KMS-11 (cell line): Measurements from ENCODE around the gene SNCB.
A peak's percentile ranks its signal among the peaks of the same experiment; 100 is the strongest.

Experiments
- H2AFZ ChIP-seq: fragments of 200-600 bp; sonication (generic); 2 replicates; pipeline ENCODE4 v1.6.1; 2016; ENCODE audit warnings: antibody characterized with exemption, mixed run types, low read depth
- H3K27ac ChIP-seq: fragments of 200-600 bp; sonication (generic); 2 replicates; pipeline ENCODE4 v1.6.1; 2016; ENCODE audit warnings: mild to moderate bottlenecking, mixed run types
- H3K27me3 ChIP-seq: fragments of 200-600 bp; sonication (generic); 2 replicates; pipeline ENCODE4 v1.6.1; 2017; ENCODE audit warnings: mild to moderate bottlenecking, low read depth, mixed run types, moderate library complexity; ENCODE audit not compliant: insufficient read depth
- H3K36me3 ChIP-seq: fragments of 200-600 bp; sonication (generic); 2 replicates; pipeline ENCODE4 v1.6.1; 2017; ENCODE audit warnings: mild to moderate bottlenecking, mixed run types; ENCODE audit not compliant: insufficient read depth
- H3K4me1 ChIP-seq: fragments of 200-600 bp; sonication (generic); 2 replicates; pipeline ENCODE4 v1.6.1; 2016; ENCODE audit warnings: mild to moderate bottlenecking, low read depth, mixed run types; ENCODE audit not compliant: poor library complexity, severe bottlenecking
- H3K4me2 ChIP-seq: fragments of 200-600 bp; sonication (generic); 2 replicates; pipeline ENCODE4 v1.7.0; 2016; ENCODE audit warnings: mild to moderate bottlenecking, mixed run types
- H3K4me3 ChIP-seq: fragments of 200-600 bp; sonication (generic); IDR thresholded peaks from 2 replicates; pipeline ENCODE4 v1.6.1; 2017; ENCODE audit warnings: low read depth, low read length, mixed read lengths; ENCODE audit not compliant: insufficient read depth
- H3K79me2 ChIP-seq: fragments of 200-600 bp; sonication (generic); 2 replicates; pipeline ENCODE4 v1.6.1; 2016; ENCODE audit warnings: low read depth, mixed run types; ENCODE audit not compliant: insufficient read depth
- H3K9ac ChIP-seq: fragments of 200-600 bp; sonication (generic); 2 replicates; pipeline ENCODE4 v1.6.1; 2016; ENCODE audit warnings: mild to moderate bottlenecking, mixed run types
- H4K20me1 ChIP-seq: fragments of 200-600 bp; sonication (generic); 2 replicates; pipeline ENCODE4 v1.6.1; 2016; ENCODE audit warnings: mild to moderate bottlenecking, mixed run types; ENCODE audit not compliant: insufficient read depth
- CTCF ChIP-seq: fragments of 200-600 bp; sonication (generic); conservative IDR thresholded peaks from 2 replicates; pipeline ENCODE4 v1.6.1; 2017; ENCODE audit warnings: low read depth, mild to moderate bottlenecking, antibody characterized with exemption, low read length, moderate library complexity, mixed read lengths

SNCB gene

GRCh38 chr5:176575488-176576422, 54.6 kb downstream of the SNCB start:
- Histone ChIP-seq H4K20me1 (no peaks in the 10 kb centered on the region), H3K27me3 (no peaks in the 10 kb centered on the region)

GRCh38 chr5:176575066-176575465, 55.3 kb downstream of the SNCB start:
- H3K4me1 ChIP-seq: peaks cover 3% of the 10 kb centered on the region
- TF ChIP-seq CTCF: no peak
- no peaks in the 10 kb centered on the region for H4K20me1 ChIP-seq
- no peaks in the 10 kb centered on the region for H3K36me3 ChIP-seq
- no peaks in the 10 kb centered on the region for H3K79me2 ChIP-seq
- H3K4me3 ChIP-seq: no peak overlapping the region
- H3K27ac ChIP-seq: no peak overlapping the region
- no peak overlapping the region for H3K9ac ChIP-seq
- H3K27me3 ChIP-seq: no peaks in the 10 kb centered on the region
- no peak overlapping the region for H3K4me2 ChIP-seq
- no peak overlapping the region for H2AFZ ChIP-seq

More at GRCh38 chr5:176575488-176576422, 54.6 kb downstream of the SNCB start:
- H3K9ac ChIP-seq: no peak overlapping the region
- H3K79me2 ChIP-seq: no peaks in the 10 kb centered on the region
- H3K4me2 ChIP-seq: no peak overlapping the region
- peaks cover 3% of the 10 kb centered on the region for H3K4me1 ChIP-seq
- H3K36me3 ChIP-seq: no peaks in the 10 kb centered on the region
- H3K4me3 ChIP-seq: no peak overlapping the region
- H3K27ac ChIP-seq: no peak overlapping the region
- no peak overlapping the region for H2AFZ ChIP-seq
- no peak for TF ChIP-seq CTCF

GRCh38 chr5:176574297-176574591, 56.1 kb downstream of the SNCB start:
- Histone ChIP-seq H3K4me3 (no peak overlapping the region), H4K20me1 (no peaks in the 10 kb centered on the region), H3K79me2 (no peaks in the 10 kb centered on the region), H3K9ac (no peak overlapping the region), H3K27me3 (no peaks in the 10 kb centered on the region), H3K27ac (no peak overlapping the region), H3K36me3 (no peaks in the 10 kb centered on the region), H3K4me1 (peaks cover 3% of the 10 kb centered on the region), H3K4me2 (no peak overlapping the region; the same call in 1 of the 2 replicates), H2AFZ (no peak overlapping the region)
- TF ChIP-seq CTCF: peak; percentile 49; the same call in 1 of the 2 replicates

- H3K9ac ChIP-seq: no peak overlapping the region
- no peaks in the 10 kb centered on the region for H3K79me2 ChIP-seq
- no peaks in the 10 kb centered on the region for H3K27me3 ChIP-seq
- no peak overlapping the region for H3K4me3 ChIP-seq
- peak overlapping the region; percentile 38; the same call in 1 of the 2 replicates for H2AFZ ChIP-seq
- H4K20me1 ChIP-seq: no peaks in the 10 kb centered on the region
- peak; percentile 76 for TF ChIP-seq CTCF
- H3K4me2 ChIP-seq: no peak overlapping the region; the same call in 1 of the 2 replicates
- peaks cover 3% of the 10 kb centered on the region for H3K4me1 ChIP-seq
- H3K27ac ChIP-seq: no peak overlapping the region
- no peaks in the 10 kb centered on the region for H3K36me3 ChIP-seq
Observed at GRCh38 chr5:176573564-176574296, 56.6 kb downstream of the SNCB start.
